Immature natural killer cell (primary cell): Measurements from ENCODE around the gene COMMD7. TPM values are rescaled to one million over a fixed set of nuclear protein-coding genes. Genes with fewer than 3 reads are reported as not detected.

Experiments used
- DNase-seq, 3 donors: peaks; one replicate each; pipeline ENCODE4 v3.0.0; 2022; ENCODE audit warnings: mixed read lengths in 1 of 3
- H3K27ac Mint-ChIP-seq, 6 donors: one replicate each; pipeline ENCODE4 v1.8.0; 2020; ENCODE audit warnings: mixed read lengths in 6 of 6, mild to moderate bottlenecking in 5 of 6, inconsistent platforms in 4 of 6, moderate library complexity in 3 of 6
- H3K27me3 Mint-ChIP-seq, 3 donors: one replicate each; pipeline ENCODE4 v1.8.0; 2020 to 2021; ENCODE audit warnings: low read depth in 3 of 3, mild to moderate bottlenecking in 3 of 3, mixed read lengths in 3 of 3, moderate library complexity in 3 of 3, inconsistent platforms in 1 of 3
- H3K36me3 Mint-ChIP-seq, 3 donors: one replicate each; pipeline ENCODE4 v1.8.0; 2020; ENCODE audit warnings: mixed read lengths in 3 of 3, inconsistent platforms in 2 of 3, mild to moderate bottlenecking in 2 of 3
- H3K4me1 Mint-ChIP-seq, 2 donors: one replicate each; pipeline ENCODE4 v1.8.0; 2020; ENCODE audit warnings: inconsistent platforms in 2 of 2, mild to moderate bottlenecking in 2 of 2, mixed read lengths in 2 of 2, moderate library complexity in 1 of 2
- H3K4me3 Mint-ChIP-seq, 5 donors: one replicate each; pipeline ENCODE4 v1.8.0; 2020; ENCODE audit warnings: mild to moderate bottlenecking in 5 of 5, mixed read lengths in 5 of 5, inconsistent platforms in 3 of 5, moderate library complexity in 3 of 5
- H3K9me3 Mint-ChIP-seq, 6 donors: one replicate each; pipeline ENCODE4 v1.8.0; 2020; ENCODE audit warnings: mild to moderate bottlenecking in 6 of 6, mixed read lengths in 6 of 6, inconsistent platforms in 4 of 6, moderate library complexity in 3 of 6
- polyA plus RNA-seq, 3 donors: library from polyadenylated mRNA; unstranded; fragments of 300-500 nt; fragmentation: Illumina TruSeq; gene quantifications; one replicate each; pipeline ENCODE4 v1.2.3, GENCODE V29; 2021

COMMD7 gene
- 100 to 1,000 TPM; 166 to 265 (median 208) TPM for polyA plus RNA-seq

DNA sequence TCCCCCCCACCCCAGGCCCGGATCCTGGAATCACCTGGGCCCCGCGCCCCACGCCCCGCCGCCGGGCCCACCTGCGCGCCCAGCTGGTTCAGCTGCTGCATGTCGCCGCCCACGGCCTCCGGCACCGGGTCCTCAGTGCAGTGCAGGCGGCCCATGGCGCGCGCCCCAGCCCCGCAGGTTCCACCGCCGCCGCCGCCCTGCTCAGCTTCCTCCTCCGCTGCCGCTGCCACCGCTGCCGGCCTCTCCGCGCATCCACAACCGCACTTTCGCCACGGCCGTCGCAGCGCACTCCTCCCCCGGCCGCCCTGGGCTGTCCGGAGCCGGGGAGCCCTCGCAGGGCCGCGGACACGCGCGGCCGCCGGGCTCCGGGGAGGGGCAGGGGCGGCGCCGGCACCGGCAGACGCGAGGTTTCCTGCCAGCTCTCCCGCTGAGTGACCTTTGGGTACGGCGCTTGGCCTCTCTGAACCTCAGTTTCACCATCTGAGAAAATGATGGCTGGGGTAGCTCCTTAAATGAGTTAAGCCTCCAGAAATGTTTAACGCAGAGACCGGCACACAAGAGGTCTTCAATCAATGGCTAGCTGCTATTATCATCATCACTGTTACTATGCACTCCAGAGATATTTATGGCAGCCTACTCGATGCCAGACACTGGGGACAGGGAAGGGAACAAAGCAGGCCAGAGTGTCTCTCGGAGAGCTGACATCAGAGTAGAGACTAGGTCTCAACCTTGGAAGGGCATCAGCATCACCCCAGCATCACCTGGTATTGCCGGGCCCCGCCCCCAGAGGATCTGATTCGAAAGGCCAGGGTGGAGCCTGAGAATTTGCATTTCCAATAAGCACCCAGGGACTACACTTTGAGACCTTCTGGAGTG is at the start of gene COMMD7:
Gene COMMD7, minus strand, starts transcription at position 231 of the 876 bp plus-strand sequence. Its CDS starts 76 bp downstream, at position 155.
- H3K4me3 Mint-ChIP-seq, result peak within 1 kb of the TSS; percentile 92 to 99 (median 96)
- H3K27me3 Mint-ChIP-seq, result peaks cover 3 to 11% (median 8%) of the 10 kb centered on the region in 3 donors
- no peaks in the 10 kb centered on the region for H3K36me3 Mint-ChIP-seq
- H3K4me1 Mint-ChIP-seq, result peaks cover 41 to 42% of the 10 kb centered on the region in 2 donors
- H3K27ac Mint-ChIP-seq, result peak within 1 kb of the TSS; percentile 90 to 98 (median 94)
- H3K9me3 Mint-ChIP-seq, result no peaks in the 10 kb centered on the region
- peak; percentile 62 to 68 (median 68) for DNase-seq

DNA sequence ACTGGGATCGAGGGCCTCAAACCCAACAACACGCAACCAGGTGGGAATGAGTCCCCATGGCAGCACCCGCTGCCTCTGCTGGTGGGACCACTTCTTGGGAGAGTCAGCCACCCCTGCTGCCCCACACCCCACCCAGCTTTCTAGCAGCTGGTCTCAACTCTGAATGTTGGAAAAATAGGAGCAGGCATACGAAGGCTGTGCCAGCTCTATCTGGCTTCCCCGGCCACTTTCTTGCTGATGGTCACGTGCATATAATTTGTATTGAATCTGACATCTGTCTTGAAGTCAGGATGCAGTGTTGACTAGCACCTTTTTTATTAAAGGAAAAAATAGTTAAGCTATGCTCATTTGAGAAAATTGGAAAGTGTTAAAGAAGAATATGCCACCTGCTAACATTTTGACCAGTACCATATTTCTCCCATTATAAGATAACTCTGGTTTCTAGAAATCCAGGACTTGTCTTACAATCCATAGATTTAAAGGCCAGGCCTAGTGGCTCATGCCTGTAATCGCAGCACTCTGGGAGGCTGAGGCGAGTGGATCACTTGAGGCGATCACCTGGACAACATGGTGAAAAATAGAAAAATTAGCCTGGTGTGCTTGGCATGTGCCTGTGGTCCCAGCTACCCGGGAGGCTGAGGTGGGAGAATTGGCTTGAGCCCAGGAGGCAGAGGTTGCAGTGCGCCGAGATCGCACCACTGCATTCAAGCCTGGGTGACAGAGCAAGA is 49.6 kb upstream of the COMMD7 start:
- H3K9me3 Mint-ChIP-seq, result no peaks in the 10 kb centered on the region
- H3K36me3 Mint-ChIP-seq, result no peaks in the 10 kb centered on the region
- no peak for DNase-seq
- peaks cover 2 to 8% of the 10 kb centered on the region in 2 donors for H3K4me1 Mint-ChIP-seq
- H3K27me3 Mint-ChIP-seq, result no peaks in the 10 kb centered on the region
- H3K27ac Mint-ChIP-seq, result no peak overlapping the region
- no peak overlapping the region for H3K4me3 Mint-ChIP-seq

DNA sequence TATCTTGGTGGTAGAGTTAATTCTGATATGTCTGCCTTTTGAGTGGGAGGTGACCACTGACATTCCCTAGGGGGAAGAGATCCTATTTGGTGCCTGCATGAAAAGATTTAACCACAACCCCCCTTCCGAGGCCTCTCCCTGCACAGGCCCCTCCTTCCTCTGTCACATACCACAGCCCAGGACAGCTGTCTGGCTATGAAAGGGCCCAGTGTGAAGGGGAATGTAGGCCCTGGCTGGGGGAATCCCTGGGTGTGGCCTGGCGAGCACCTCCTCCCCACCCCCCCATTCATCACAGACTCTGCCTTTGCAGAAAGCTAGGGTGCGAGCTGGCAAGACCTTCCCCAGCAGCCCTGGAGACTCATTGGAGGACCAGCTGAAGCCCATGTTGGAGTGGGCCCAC is 49.0 kb upstream of the COMMD7 start:
- Mint-ChIP-seq H3K27ac (no peak overlapping the region), H3K4me1 (peaks cover 2 to 8% of the 10 kb centered on the region in 2 donors), H3K9me3 (no peaks in the 10 kb centered on the region), H3K36me3 (no peaks in the 10 kb centered on the region), H3K27me3 (no peaks in the 10 kb centered on the region), H3K4me3 (no peak overlapping the region)
- DNase-seq, result no peak

DNA sequence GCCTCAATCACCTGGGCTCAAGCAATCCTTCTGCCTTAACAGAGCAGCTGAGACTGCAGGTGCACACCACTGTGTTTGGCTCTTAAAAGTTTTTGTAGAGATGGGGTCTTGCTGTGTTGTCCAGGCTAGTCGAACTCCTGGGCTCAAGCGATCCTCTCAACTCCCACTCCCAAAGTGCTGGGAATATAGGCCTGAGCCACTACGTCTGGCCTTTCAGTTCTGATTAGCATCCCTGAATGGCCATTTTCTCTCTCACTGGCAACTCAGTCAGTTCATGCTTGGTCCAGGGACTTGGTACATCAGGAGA is 47.4 kb upstream of the COMMD7 start:
- H3K9me3 Mint-ChIP-seq, result no peaks in the 10 kb centered on the region
- H3K4me1 Mint-ChIP-seq, result peaks cover 2 to 8% of the 10 kb centered on the region in 2 donors
- H3K4me3 Mint-ChIP-seq, result no peak overlapping the region
- no peaks in the 10 kb centered on the region for H3K27me3 Mint-ChIP-seq
- H3K27ac Mint-ChIP-seq, result no peak overlapping the region
- no peak for DNase-seq
- H3K36me3 Mint-ChIP-seq, result no peaks in the 10 kb centered on the region

DNA sequence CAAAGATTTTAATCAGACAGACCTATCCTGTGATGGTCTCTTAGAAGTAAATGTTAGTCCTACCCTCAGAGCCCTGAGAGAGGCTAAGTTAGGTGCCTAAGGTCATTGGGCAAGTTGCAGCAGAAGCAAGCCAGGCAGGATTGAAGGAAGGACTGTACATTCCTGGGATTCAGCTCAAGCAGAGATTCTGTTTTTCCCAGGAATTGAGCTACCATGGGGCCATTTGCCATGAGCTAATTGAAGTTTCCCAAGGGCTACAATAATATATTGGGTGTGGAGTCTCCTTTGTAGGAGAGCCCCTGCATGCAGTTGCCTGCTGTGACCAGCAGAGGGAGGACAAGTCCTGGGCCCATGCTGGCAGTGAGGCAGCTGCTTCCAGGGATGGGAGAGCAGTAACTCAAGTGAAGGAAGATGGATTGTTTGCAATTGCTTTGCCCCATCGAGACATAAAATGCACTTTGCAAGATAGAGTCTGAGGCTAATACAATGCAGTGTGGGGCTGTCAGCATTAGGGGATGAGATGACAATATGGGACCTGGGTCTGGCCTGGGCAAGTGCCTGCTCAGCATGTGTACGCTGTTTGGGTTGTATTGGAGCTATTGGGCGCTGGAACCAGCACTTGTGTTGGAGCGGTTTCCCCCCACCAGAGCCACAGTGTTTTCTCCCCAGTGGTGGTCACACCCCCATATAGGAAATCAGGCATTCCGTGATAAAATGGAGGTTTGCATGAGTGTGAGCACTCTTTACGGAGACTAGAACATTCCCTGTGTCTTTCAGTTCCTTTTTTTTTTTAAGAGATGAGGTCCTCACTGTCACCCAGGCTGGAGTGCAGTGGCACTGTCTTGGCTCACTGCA is 46.9 kb upstream of the COMMD7 start:
- Mint-ChIP-seq H3K9me3 (no peaks in the 10 kb centered on the region), H3K27ac (no peak overlapping the region), H3K4me3 (no peak overlapping the region), H3K36me3 (no peaks in the 10 kb centered on the region), H3K4me1 (peaks cover 2 to 8% of the 10 kb centered on the region in 2 donors), H3K27me3 (no peaks in the 10 kb centered on the region)
- peak; percentile 54 to 59 (median 56) for DNase-seq

DNA sequence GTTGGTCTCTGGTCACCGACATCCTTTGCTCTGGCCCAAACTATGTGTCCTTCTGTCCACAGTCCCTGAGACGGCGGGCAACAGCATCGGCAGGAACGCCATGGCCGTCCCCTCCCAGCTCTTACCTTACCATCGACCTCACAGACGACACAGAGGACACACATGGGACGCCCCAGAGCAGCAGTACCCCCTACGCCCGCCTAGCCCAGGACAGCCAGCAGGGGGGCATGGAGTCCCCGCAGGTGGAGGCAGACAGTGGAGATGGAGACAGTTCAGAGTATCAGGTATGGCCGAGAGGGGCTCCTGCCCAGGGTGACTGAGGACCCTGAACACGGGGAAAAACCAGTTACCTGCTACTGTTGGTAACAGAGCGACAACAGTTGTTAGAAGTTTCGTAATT is 43.9 kb upstream of the COMMD7 start:
- Mint-ChIP-seq H3K27ac (no peak overlapping the region), H3K4me1 (peaks cover 2 to 8% of the 10 kb centered on the region in 2 donors), H3K27me3 (peaks cover 0 to 3% (median 0%) of the 10 kb centered on the region in 3 donors), H3K4me3 (no peak overlapping the region), H3K36me3 (no peaks in the 10 kb centered on the region), H3K9me3 (no peaks in the 10 kb centered on the region)
- no peak for DNase-seq

DNA sequence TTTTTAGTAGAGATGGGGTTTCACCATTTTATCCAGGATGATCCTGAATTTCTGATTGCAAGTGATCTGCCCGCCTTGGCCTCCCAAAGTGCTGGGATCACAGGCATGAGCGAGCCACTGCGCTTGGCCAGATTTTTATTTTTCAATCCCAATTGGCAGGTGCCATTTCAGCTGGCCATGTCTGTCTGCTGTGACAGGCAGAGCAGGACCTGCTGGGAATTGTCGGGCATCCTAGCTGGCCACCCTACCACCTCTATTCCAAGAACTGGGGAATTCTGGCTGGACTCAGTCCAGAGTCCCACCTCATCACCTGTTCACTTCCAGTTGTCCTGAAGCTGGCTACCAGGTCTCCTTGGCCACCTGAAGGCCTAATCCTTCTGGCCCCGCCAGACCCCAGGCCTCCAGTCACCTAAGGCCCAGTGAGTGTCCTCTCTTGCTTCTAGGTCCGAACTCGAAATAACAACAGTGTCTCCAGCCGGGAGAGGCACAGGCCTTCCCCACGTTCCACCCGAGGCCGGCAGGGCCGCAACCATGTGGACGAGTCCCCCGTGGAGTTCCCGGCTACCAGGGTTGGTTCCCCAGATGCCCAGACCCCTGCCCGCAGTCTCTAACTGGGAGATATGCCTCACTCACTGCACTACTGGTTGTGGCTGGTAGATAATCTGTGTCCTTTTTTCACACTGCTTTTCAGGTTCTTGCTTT is 42.9 kb upstream of the COMMD7 start:
- Mint-ChIP-seq H3K27me3 (peaks cover 0 to 3% (median 0%) of the 10 kb centered on the region in 3 donors), H3K9me3 (no peaks in the 10 kb centered on the region), H3K27ac (no peak overlapping the region), H3K4me1 (peaks cover 2 to 8% of the 10 kb centered on the region in 2 donors), H3K4me3 (no peak overlapping the region), H3K36me3 (no peaks in the 10 kb centered on the region)
- DNase-seq, result no peak

DNA sequence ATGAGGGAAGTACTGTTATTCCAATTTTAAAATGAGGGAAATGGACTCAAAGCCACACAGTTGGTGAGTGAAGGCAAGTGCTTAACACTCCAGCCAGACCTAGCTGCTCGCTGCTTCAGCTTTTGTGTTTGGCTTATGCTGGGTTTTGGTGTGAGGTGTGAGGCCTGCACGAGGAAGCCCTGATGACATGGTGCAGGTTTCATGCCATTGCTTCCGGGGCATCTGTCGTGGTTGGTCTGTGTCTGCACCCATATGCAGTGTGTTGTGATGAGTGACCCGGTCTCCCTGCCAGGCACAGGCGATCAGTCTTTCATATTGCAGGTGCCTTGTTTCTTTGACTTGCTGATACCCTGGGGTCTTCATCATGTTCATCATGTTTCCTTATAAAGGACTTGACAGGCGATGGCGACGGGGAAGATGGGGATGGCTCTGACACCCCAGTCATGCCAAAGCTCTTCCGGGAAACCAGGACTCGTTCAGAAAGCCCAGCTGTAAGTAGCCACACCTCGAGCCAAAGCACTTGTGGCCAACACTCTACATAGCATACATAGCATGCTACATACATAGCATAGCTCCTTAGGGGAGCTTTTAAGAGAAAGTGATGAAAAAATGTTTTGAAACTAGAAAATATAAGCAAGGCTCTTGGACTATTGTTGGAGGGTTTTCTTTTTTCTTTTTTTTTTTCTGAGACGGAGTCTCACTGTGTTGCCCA is 41.3 kb upstream of the COMMD7 start:
- H3K36me3 Mint-ChIP-seq, result no peaks in the 10 kb centered on the region
- H3K27ac Mint-ChIP-seq, result no peak overlapping the region
- H3K9me3 Mint-ChIP-seq, result no peaks in the 10 kb centered on the region
- H3K4me1 Mint-ChIP-seq, result peaks cover 2 to 8% of the 10 kb centered on the region in 2 donors
- no peak for DNase-seq
- H3K4me3 Mint-ChIP-seq, result no peak overlapping the region
- H3K27me3 Mint-ChIP-seq, result peaks cover 0 to 3% (median 0%) of the 10 kb centered on the region in 3 donors

DNA sequence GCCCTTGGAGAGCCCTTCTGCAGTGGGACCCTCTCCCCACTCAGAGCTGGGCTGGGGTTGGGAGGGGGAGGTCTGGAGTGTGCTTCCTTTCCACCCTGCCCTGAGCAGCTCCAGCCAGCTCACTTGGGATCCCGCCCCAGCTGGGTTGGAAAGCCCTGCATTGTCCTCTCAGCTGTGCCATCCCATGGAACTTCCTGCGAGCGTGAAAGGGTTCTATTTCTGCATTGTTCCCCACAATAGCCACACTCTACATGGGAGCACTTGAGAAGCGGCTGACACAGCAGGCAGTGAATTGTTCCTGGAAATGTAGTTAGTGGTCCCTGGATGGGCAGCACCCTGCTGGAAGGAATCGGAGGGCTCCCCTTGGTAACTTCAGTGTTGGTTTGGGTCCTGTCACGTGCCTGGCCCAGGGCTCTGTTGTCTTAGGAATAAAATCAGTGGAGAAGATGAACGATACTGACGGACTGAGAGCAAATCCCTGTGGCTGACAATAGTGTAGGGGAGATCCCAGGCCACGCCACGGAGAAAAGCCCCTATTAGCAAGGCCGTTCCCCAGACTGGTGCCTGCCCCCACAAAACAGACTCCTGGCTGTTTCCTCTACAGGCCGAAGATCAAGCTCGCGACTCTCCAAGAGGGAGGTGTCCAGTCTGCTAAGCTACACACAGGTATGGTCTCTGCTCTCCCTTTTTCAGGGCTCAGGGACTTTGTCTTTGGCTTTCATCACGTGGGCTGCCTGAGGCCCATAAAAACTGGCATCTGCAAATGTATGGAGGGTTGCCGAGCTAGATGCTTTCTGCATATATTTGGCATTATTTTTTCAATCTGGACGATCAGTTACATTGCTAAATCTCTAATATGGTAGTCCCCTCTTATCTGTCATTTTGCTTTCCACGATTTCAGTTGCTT is 37.7 kb upstream of the COMMD7 start:
- H3K4me3 Mint-ChIP-seq, result no peak overlapping the region
- H3K27ac Mint-ChIP-seq, result no peak overlapping the region
- peaks cover 0 to 3% (median 0%) of the 10 kb centered on the region in 3 donors for H3K27me3 Mint-ChIP-seq
- no peaks in the 10 kb centered on the region for H3K9me3 Mint-ChIP-seq
- H3K4me1 Mint-ChIP-seq, result no peaks in the 10 kb centered on the region
- DNase-seq, result no peak
- no peaks in the 10 kb centered on the region for H3K36me3 Mint-ChIP-seq

DNA sequence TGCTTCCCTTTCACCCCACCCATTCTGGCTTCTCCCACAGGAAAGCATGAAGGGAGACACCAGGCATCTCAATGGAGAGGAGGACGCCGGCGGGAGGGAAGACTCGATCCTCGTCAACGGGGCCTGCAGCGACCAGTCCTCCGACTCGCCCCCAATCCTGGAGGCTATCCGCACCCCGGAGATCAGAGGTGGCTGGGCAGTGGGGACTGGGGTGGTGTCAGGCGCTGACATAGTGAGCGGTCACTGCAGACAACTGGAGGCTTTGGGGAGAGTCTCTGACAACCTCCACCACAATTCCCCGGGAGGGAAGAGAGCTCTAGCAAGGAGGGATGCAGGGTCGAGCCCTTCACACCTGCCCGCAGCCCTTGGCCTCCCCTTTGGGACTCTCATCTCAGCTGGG is 37.0 kb upstream of the COMMD7 start:
- H3K27me3 Mint-ChIP-seq, result peaks cover 0 to 3% (median 0%) of the 10 kb centered on the region in 3 donors
- H3K36me3 Mint-ChIP-seq, result no peaks in the 10 kb centered on the region

DNA sequence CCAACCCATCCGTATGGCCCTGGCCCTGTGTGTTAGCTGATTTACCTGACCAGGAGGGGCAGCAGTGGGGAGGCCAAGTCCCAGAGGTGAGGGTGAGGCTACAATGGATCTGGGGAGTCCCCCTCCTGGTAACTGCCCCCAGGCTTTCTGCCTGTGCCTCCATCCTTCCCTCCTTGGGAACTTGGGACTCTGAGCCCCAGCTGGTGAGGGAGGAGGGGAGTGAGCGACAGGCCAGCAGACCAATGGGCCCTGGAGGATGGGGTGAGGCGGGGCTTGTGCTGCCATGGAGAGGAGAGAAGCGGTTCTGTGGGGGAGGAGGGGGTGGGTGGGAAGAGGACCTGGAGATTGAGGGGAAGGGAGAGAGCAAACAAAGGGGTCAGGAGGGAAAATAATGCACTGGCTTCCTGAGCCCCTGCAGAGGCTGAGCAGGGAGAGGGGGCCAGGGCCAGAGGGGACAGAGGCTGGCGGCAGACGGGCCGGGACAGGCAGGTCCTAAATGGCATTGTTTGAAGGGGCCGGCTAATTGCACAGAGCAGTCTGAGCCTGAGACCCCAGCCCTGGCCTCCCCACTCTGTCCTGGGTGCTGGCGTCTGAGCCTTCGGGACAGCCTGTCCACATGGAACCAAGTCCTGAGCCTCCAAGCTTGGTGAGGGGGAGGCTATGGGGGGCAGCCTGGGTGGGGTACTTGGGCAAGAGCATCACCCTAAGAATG is 36.4 kb upstream of the COMMD7 start:
- H3K4me1 Mint-ChIP-seq, result no peaks in the 10 kb centered on the region
- H3K27me3 Mint-ChIP-seq, result peaks cover 0 to 3% (median 0%) of the 10 kb centered on the region in 3 donors
- H3K4me3 Mint-ChIP-seq, result no peak overlapping the region
- H3K36me3 Mint-ChIP-seq, result no peaks in the 10 kb centered on the region
- H3K27ac Mint-ChIP-seq, result no peak overlapping the region
- no peaks in the 10 kb centered on the region for H3K9me3 Mint-ChIP-seq
- DNase-seq, result no peak

More for the DNA sequence above, 37.0 kb upstream of the COMMD7 start:
- DNase-seq, result no peak
- Mint-ChIP-seq H3K27ac (no peak overlapping the region), H3K9me3 (no peaks in the 10 kb centered on the region), H3K4me3 (no peak overlapping the region), H3K4me1 (no peaks in the 10 kb centered on the region)
